Vagina (tissue), 2 donors: ENCODE measurements around the gene DAPP1.

Experiments used
- POLR2A ChIP-seq, 2 donors: fragments of 450-650 bp; IDR thresholded peaks; one replicate each; pipeline ENCODE4 v1.6.1; 2017; ENCODE audit warnings: antibody characterized with exemption in 2 of 2, mild to moderate bottlenecking in 2 of 2, moderate library complexity in 2 of 2
- POLR2AphosphoS5 ChIP-seq, 2 donors: sonication (generic); formaldehyde crosslinking; IDR thresholded peaks; one replicate each; pipeline ENCODE4 v1.9.0; 2017; ENCODE audit warnings: antibody characterized with exemption in 2 of 2, mild to moderate bottlenecking in 2 of 2, low read depth in 1 of 2; ENCODE audit not compliant: insufficient read depth in 1 of 2
- TF ChIP-seq, protein P1 (sequence below), 3 experiments: fragments of 450-650 bp in 2 of 3; fragments of 200-600 bp in 1 of 3; sonication (generic) in 1 of 3; IDR thresholded peaks; one replicate each; pipeline ENCODE4 v1.5.1; 2017 to 2019; ENCODE audit warnings: antibody characterized with exemption in 3 of 3, mild to moderate bottlenecking in 2 of 3, moderate library complexity in 2 of 3

DNA sequence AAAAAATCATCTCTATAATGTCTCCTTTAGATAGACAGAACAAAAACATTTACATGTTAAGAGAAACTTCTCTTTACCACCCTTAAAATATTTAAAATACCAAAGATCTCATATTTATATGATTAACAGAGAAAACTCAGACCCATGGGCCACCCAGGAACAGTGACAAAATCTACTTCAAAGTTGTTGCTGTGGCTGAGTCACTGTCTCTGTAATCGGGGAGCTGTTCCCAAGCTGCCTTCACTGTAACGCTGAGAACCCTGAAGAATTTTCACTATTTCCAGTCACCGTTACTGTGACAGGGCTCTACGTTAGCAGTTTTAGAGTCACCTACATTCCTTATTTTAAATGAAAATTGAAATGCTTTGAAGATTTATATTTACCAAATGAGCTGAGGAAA lies 9.0 kb upstream of the DAPP1 start:
- TF ChIP-seq POLR2A (IDR thresholded peaks at IDR 0.05) (no peak), POLR2AphosphoS5 (IDR thresholded peaks at IDR 0.05; ENCODE audit: insufficient read depth in 1 of 2, low read depth in 1 of 2) (no peak)
- TF ChIP-seq, protein P1, sequence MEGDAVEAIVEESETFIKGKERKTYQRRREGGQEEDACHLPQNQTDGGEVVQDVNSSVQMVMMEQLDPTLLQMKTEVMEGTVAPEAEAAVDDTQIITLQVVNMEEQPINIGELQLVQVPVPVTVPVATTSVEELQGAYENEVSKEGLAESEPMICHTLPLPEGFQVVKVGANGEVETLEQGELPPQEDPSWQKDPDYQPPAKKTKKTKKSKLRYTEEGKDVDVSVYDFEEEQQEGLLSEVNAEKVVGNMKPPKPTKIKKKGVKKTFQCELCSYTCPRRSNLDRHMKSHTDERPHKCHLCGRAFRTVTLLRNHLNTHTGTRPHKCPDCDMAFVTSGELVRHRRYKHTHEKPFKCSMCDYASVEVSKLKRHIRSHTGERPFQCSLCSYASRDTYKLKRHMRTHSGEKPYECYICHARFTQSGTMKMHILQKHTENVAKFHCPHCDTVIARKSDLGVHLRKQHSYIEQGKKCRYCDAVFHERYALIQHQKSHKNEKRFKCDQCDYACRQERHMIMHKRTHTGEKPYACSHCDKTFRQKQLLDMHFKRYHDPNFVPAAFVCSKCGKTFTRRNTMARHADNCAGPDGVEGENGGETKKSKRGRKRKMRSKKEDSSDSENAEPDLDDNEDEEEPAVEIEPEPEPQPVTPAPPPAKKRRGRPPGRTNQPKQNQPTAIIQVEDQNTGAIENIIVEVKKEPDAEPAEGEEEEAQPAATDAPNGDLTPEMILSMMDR (IDR thresholded peaks at IDR 0.05) = no peak
